ENCODE measurements around the gene TRAF5.

Gene TRAF5

GRCh38 chr1:211336161-211336560, 9.5 kb downstream of the TRAF5 start:
- Histone ChIP-seq H3K9me2 (replicated peaks; ENCODE audit: insufficient read depth, low read length) (no peaks in the 10 kb centered on the region), H3K36me3 (ENCODE audit: low read length) (no peaks in the 10 kb centered on the region), H3K9ac (ENCODE audit: low read length) (peak overlapping the region; percentile 34), H3F3A (ENCODE audit: insufficient read depth) (peaks cover 11% of the 10 kb centered on the region), H3K79me2 (ENCODE audit: insufficient read depth, low read length) (peaks cover 21% of the 10 kb centered on the region; the same call in 1 of the 2 replicates), H3K27me3 (ENCODE audit: low read length) (no peaks in the 10 kb centered on the region), H3K4me3 (ENCODE audit: insufficient read depth, low read length, poor library complexity, severe bottlenecking) (peak overlapping the region; percentile 12), H2AFZ (ENCODE audit: low read depth, low read length, severe bottlenecking) (no peak overlapping the region), H3K27ac (ENCODE audit: low read depth, low read length) (peak overlapping the region; percentile 87), H3K9me3 (ENCODE audit: insufficient read depth, low read length) (no peaks in the 10 kb centered on the region), H3K4me2 (ENCODE audit: low read depth, low read length, poor library complexity, severe bottlenecking) (peak overlapping the region; percentile 73), H4K20me1 (ENCODE audit: low read depth, low read length) (no peaks in the 10 kb centered on the region)
- TF ChIP-seq, protein P1, sequence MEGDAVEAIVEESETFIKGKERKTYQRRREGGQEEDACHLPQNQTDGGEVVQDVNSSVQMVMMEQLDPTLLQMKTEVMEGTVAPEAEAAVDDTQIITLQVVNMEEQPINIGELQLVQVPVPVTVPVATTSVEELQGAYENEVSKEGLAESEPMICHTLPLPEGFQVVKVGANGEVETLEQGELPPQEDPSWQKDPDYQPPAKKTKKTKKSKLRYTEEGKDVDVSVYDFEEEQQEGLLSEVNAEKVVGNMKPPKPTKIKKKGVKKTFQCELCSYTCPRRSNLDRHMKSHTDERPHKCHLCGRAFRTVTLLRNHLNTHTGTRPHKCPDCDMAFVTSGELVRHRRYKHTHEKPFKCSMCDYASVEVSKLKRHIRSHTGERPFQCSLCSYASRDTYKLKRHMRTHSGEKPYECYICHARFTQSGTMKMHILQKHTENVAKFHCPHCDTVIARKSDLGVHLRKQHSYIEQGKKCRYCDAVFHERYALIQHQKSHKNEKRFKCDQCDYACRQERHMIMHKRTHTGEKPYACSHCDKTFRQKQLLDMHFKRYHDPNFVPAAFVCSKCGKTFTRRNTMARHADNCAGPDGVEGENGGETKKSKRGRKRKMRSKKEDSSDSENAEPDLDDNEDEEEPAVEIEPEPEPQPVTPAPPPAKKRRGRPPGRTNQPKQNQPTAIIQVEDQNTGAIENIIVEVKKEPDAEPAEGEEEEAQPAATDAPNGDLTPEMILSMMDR (IDR thresholded peaks at IDR 0.05; ENCODE audit: insufficient read depth, low read length, poor library complexity, severe bottlenecking), result no peak
- no peak for TF ChIP-seq EZH2phosphoT487 (conservative IDR thresholded peaks at IDR 0.05; ENCODE audit: low read length)

GRCh38 chr1:211336775-211337174, 10.1 kb downstream of the TRAF5 start:
- no peaks in the 10 kb centered on the region for H3K9me2 ChIP-seq (replicated peaks; ENCODE audit: insufficient read depth, low read length)
- H4K20me1 ChIP-seq (ENCODE audit: low read depth, low read length), result no peaks in the 10 kb centered on the region
- peaks cover 20% of the 10 kb centered on the region; the same call in 1 of the 2 replicates for H3K79me2 ChIP-seq (ENCODE audit: insufficient read depth, low read length)
- no peak overlapping the region for H3K4me3 ChIP-seq (ENCODE audit: insufficient read depth, low read length, poor library complexity, severe bottlenecking)
- H3K9me3 ChIP-seq (ENCODE audit: insufficient read depth, low read length), result no peaks in the 10 kb centered on the region
- H3K36me3 ChIP-seq (ENCODE audit: low read length), result no peaks in the 10 kb centered on the region
- H2AFZ ChIP-seq (ENCODE audit: low read depth, low read length, severe bottlenecking), result no peak overlapping the region
- no peaks in the 10 kb centered on the region for H3K27me3 ChIP-seq (ENCODE audit: low read length)
- H3K4me2 ChIP-seq (ENCODE audit: low read depth, low read length, poor library complexity, severe bottlenecking), result no peak overlapping the region
- H3F3A ChIP-seq (ENCODE audit: insufficient read depth), result peaks cover 11% of the 10 kb centered on the region
- H3K27ac ChIP-seq (ENCODE audit: low read depth, low read length), result no peak overlapping the region
- TF ChIP-seq EZH2phosphoT487 (conservative IDR thresholded peaks at IDR 0.05; ENCODE audit: low read length), result no peak
- TF ChIP-seq, protein P1 (IDR thresholded peaks at IDR 0.05; ENCODE audit: insufficient read depth, low read length, poor library complexity, severe bottlenecking), result no peak
- H3K9ac ChIP-seq (ENCODE audit: low read length), result no peak overlapping the region

- H2AFZ ChIP-seq (ENCODE audit: low read depth, low read length, severe bottlenecking), result no peak overlapping the region
- no peak overlapping the region for H3K9ac ChIP-seq (ENCODE audit: low read length)
- no peak overlapping the region for H3K27ac ChIP-seq (ENCODE audit: low read depth, low read length)
- peaks cover 17% of the 10 kb centered on the region; the same call in 1 of the 2 replicates for H3K79me2 ChIP-seq (ENCODE audit: insufficient read depth, low read length)
- no peaks in the 10 kb centered on the region for H3K9me2 ChIP-seq (replicated peaks; ENCODE audit: insufficient read depth, low read length)
- H3K9me3 ChIP-seq (ENCODE audit: insufficient read depth, low read length), result no peaks in the 10 kb centered on the region
- no peaks in the 10 kb centered on the region for H3K27me3 ChIP-seq (ENCODE audit: low read length)
- H3K36me3 ChIP-seq (ENCODE audit: low read length), result no peaks in the 10 kb centered on the region
- H3F3A ChIP-seq (ENCODE audit: insufficient read depth), result peaks cover 11% of the 10 kb centered on the region
- H3K4me2 ChIP-seq (ENCODE audit: low read depth, low read length, poor library complexity, severe bottlenecking), result no peak overlapping the region
- H4K20me1 ChIP-seq (ENCODE audit: low read depth, low read length), result no peaks in the 10 kb centered on the region
- TF ChIP-seq, protein P1 (IDR thresholded peaks at IDR 0.05; ENCODE audit: insufficient read depth, low read length, poor library complexity, severe bottlenecking), result no peak
- TF ChIP-seq EZH2phosphoT487 (conservative IDR thresholded peaks at IDR 0.05; ENCODE audit: low read length), result no peak
- H3K4me3 ChIP-seq (ENCODE audit: insufficient read depth, low read length, poor library complexity, severe bottlenecking), result no peak overlapping the region
Measured at GRCh38 chr1:211337430-211338223, 11.0 kb downstream of the TRAF5 start.
